HUES64 (cell line): ENCODE measurements around the gene C16orf92.
"Not testable (repeated sequence)": the region's sequence is repeated elsewhere in the genome, so short reads cannot be mapped to it uniquely, and the experiment has no call there.

Experiments
- H3K27ac ChIP-seq: 2 replicates; pipeline ENCODE4 v1.7.0; 2013; ENCODE audit warnings: low read depth, low read length, inconsistent platforms
- H3K27me3 ChIP-seq: 2 replicates; pipeline ENCODE4 v1.6.1; 2013; ENCODE audit warnings: mild to moderate bottlenecking, low read length; ENCODE audit not compliant: insufficient read depth
- H3K36me3 ChIP-seq: 2 replicates; pipeline ENCODE4 v1.6.1; 2013; ENCODE audit warnings: mild to moderate bottlenecking, low read length; ENCODE audit not compliant: insufficient read depth
- H3K4me1 ChIP-seq: 2 replicates; pipeline ENCODE4 v1.6.1; 2013; ENCODE audit warnings: mild to moderate bottlenecking, low read length, moderate library complexity; ENCODE audit not compliant: insufficient read depth
- H3K4me3 ChIP-seq: 2 replicates; pipeline ENCODE4 v1.5.1; 2013; ENCODE audit warnings: mild to moderate bottlenecking, low read length, moderate library complexity
- H3K9ac ChIP-seq: 2 replicates; pipeline ENCODE4 v1.6.1; 2013; ENCODE audit warnings: mild to moderate bottlenecking, low read depth, low read length
- H3K9me3 ChIP-seq: 2 replicates; pipeline ENCODE4 v1.6.1; 2013; ENCODE audit warnings: low read depth, low read length; ENCODE audit not compliant: insufficient read depth
- WGBS: fragments of 150-250, 120-280 bp; methylation state at CpG from one replicate; pipeline ENCODE4 v1.1.7; 2013; ENCODE audit warnings: missing lambda C conversion rate; 5-methylcytosine and 5-hydroxymethylcytosine counted together

C16orf92 gene

DNA sequence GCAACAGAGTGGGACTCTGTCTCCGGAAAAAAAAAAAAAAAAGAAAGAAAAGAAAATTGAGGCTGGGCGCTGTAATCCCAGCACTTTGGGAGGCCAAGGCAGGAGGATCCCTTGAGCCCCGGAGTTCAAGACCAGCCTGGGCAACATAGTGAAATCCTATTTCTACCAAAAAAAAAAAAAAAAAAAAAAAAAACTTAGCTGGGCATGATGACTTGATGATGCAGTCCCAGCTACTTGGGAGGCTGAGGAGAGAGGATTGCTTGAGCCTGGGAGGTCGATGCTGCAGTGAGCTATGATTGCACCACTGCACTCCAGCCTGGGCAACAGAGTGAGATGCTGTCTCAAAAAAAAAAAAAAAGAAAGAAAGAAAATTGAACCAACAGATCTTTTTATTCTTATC is 5.1 kb upstream of the C16orf92 start:
- WGBS = 97% methylated on average over 3 of the region's 4 CpGs
- H3K27ac ChIP-seq, H3K4me3 ChIP-seq, H3K27me3 ChIP-seq, H3K9ac ChIP-seq, H3K4me1 ChIP-seq, H3K36me3 ChIP-seq, H3K9me3 ChIP-seq: not testable (repeated sequence)

GRCh38 chr16:30018731-30019158 is 4.3 kb upstream of the C16orf92 start:
- H3K27ac ChIP-seq = no peak overlapping the region
- no peaks in the 10 kb centered on the region for H3K27me3 ChIP-seq
- no peaks in the 10 kb centered on the region for H3K9me3 ChIP-seq
- H3K4me3 ChIP-seq = no peak overlapping the region
- no peaks in the 10 kb centered on the region for H3K4me1 ChIP-seq
- no peaks in the 10 kb centered on the region for H3K36me3 ChIP-seq
- 67% methylated on average over 4 of the region's 4 CpGs for WGBS
- H3K9ac ChIP-seq = no peak overlapping the region

DNA sequence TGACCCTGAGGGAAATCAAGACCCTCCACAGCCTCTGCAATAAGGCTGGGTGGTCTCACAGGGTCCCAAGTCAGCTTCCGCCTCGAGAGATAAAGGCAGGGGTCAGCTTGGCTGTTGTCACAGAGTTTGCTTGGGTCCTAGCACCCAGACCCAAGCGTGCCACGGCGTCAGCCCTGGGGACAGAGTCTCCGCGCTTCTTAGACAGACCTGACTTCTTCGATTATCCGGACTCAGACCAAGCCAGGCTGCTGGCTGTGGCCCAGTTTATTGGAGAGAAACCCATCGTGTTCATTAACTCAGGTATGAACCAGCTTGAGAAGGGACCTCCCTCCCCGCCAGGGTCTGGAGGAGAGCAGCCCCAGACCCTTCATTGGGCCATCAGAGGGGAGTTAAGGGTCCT is 588 bp downstream of the C16orf92 start:
- Histone ChIP-seq H3K9ac (no peak overlapping the region), H3K9me3 (no peaks in the 10 kb centered on the region), H3K27me3 (no peaks in the 10 kb centered on the region), H3K36me3 (no peaks in the 10 kb centered on the region; the same call in 1 of the 2 replicates), H3K27ac (no peak overlapping the region), H3K4me1 (no peaks in the 10 kb centered on the region), H3K4me3 (no peak overlapping the region)
- 89% methylated on average over 11 of the region's 11 CpGs for WGBS

DNA sequence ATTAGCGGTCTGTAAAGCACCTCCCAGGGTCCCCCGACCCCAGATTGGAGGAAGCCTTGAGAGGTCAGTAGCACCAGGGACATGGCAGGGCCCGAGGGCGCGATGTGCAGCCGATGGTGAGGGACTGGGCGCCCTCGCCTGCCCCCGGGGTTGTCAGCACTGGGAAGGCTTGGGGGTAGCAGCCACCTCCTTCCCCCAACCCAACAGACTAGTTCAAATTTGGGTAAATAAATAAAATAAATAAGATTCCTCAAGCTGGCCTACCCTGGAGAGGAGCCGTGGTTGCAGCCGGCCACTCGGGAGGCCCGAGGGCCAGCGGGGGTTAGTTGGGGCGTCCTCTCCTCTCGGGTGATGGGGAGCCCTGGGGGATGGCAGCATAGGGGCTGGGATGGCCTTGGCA is 1.5 kb downstream of the C16orf92 start:
- Histone ChIP-seq H3K27ac (no peak overlapping the region), H3K9ac (no peak overlapping the region), H3K4me1 (peaks cover 3% of the 10 kb centered on the region; the same call in 1 of the 2 replicates), H3K36me3 (no peaks in the 10 kb centered on the region; the same call in 1 of the 2 replicates), H3K9me3 (no peaks in the 10 kb centered on the region), H3K27me3 (no peaks in the 10 kb centered on the region), H3K4me3 (no peak overlapping the region)
- WGBS = 91% methylated on average over 16 of the region's 16 CpGs

DNA sequence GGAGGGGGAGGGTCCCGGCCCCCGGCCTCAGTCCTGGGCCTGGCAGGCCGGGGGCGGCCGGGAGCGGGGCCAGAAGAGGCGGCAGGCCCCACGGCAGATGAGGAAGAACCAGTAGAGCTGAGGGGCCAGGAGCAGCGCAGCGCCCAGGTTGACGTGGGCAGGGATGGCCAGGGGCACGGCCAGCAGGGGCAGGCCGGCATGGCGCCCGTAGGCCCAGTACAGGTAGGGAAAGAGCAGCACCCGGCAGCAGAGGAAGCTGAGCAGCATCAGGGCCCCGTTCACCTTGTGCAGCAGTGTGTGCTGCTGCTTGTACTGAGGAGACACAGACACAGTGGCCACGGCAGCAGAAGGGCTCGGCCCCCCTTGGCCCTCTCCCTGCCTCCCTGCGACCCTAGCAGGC is 2.2 kb downstream of the C16orf92 start:
- H3K27ac ChIP-seq = no peak overlapping the region
- no peak overlapping the region for H3K4me3 ChIP-seq
- H3K4me1 ChIP-seq = peaks cover 7% of the 10 kb centered on the region
- no peaks in the 10 kb centered on the region for H3K9me3 ChIP-seq
- H3K36me3 ChIP-seq = no peaks in the 10 kb centered on the region; the same call in 1 of the 2 replicates
- no peak overlapping the region for H3K9ac ChIP-seq
- WGBS = 90% methylated on average over 20 of the region's 20 CpGs
- peaks cover 6% of the 10 kb centered on the region; the same call in 1 of the 2 replicates for H3K27me3 ChIP-seq

GRCh38 chr16:30025574-30025973 is 2.6 kb downstream of the C16orf92 start:
- peaks cover 10% of the 10 kb centered on the region for H3K27me3 ChIP-seq
- WGBS = 81% methylated on average over 7 of the region's 7 CpGs
- no peak overlapping the region for H3K9ac ChIP-seq
- no peaks in the 10 kb centered on the region; the same call in 1 of the 2 replicates for H3K36me3 ChIP-seq
- no peaks in the 10 kb centered on the region for H3K9me3 ChIP-seq
- no peak overlapping the region for H3K4me3 ChIP-seq
- H3K4me1 ChIP-seq = peaks cover 7% of the 10 kb centered on the region
- H3K27ac ChIP-seq = no peak overlapping the region

GRCh38 chr16:30026449-30026848 is 3.5 kb downstream of the C16orf92 start:
- no peak overlapping the region for H3K27ac ChIP-seq
- peaks cover 12% of the 10 kb centered on the region for H3K27me3 ChIP-seq
- peaks cover 7% of the 10 kb centered on the region for H3K4me1 ChIP-seq
- H3K9me3 ChIP-seq = no peaks in the 10 kb centered on the region
- WGBS = 95% methylated on average over 18 of the region's 18 CpGs
- H3K36me3 ChIP-seq = no peaks in the 10 kb centered on the region; the same call in 1 of the 2 replicates
- no peak overlapping the region for H3K4me3 ChIP-seq
- H3K9ac ChIP-seq = no peak overlapping the region

- Histone ChIP-seq H3K27me3 (peaks cover 23% of the 10 kb centered on the region), H3K9ac (no peak overlapping the region), H3K4me1 (peaks cover 13% of the 10 kb centered on the region), H3K4me3 (no peak overlapping the region), H3K27ac (no peak overlapping the region), H3K9me3 (no peaks in the 10 kb centered on the region), H3K36me3 (no peaks in the 10 kb centered on the region; the same call in 1 of the 2 replicates)
- WGBS = 62% methylated on average over 13 of the region's 13 CpGs
These were observed 4.8 kb downstream of the C16orf92 start for GRCh38 chr16:30027588-30028437.

- WGBS = 25% methylated on average over 18 of the region's 18 CpGs
- Histone ChIP-seq H3K4me1 (peaks cover 13% of the 10 kb centered on the region), H3K4me3 (no peak overlapping the region), H3K27ac (no peak overlapping the region), H3K36me3 (no peaks in the 10 kb centered on the region; the same call in 1 of the 2 replicates), H3K27me3 (peaks cover 29% of the 10 kb centered on the region), H3K9ac (no peak overlapping the region), H3K9me3 (no peaks in the 10 kb centered on the region)
These were observed 5.6 kb downstream of the C16orf92 start for GRCh38 chr16:30028438-30029076.

DNA sequence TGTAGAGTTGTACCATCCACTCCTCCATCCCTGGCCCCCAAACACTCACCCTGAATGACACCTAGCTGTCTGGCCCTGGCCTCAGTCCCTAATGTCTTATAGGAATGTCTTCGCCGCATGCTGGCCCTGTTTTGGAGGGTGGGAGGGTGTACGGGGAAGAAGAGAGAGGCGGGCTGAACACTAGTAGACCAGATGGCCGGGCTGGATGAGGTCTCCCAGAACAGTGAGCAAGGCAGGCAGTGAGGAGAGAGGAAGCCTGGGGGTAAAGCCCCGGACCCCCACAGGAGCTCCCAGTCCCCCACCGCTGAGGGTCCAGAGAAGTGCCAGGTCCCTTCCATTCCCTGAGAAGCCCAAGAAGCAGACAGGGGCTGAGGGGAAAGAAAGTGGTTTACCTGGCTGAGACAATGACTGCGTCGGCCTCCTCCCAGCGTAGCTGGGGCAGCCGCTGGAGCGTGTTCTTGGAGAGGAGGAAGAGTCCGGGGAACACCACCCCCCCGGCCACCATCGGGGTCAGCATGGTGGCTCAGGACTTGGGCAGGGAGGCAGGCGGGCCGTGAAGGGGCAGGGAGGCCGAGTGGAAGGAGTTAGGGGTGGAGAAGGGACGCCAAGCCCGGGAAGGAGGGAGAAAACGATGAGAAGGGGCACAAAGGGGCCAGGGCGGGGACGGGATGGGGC is 7.2 kb downstream of the C16orf92 start:
- Histone ChIP-seq H3K27ac (no peak overlapping the region), H3K4me3 (peak overlapping the region; percentile 67), H3K36me3 (no peaks in the 10 kb centered on the region; the same call in 1 of the 2 replicates), H3K9me3 (no peaks in the 10 kb centered on the region), H3K27me3 (peaks cover 30% of the 10 kb centered on the region), H3K4me1 (peaks cover 13% of the 10 kb centered on the region), H3K9ac (peak overlapping the region; percentile 60)
- WGBS = 18% methylated on average over 23 of the region's 23 CpGs
